A549 (cell line): ENCODE measurements around the gene LHFPL2. TPM values are rescaled to one million over a fixed set of nuclear protein-coding genes. Genes with fewer than 3 reads are reported as not detected.
A peak's percentile ranks its signal among the peaks of the same experiment; 100 is the strongest.

Experiments used
- ATAC-seq, 2 experiments: fragments of 200-7000 bp in 1 of 2; fragments of >200 bp in 1 of 2; cut with Nextera tagmentation in 1 of 2; cut with Tn5 transposase in 1 of 2; 3 replicates each; pipeline versions ENCODE4 v1.8.0 to v1.9.1; 2018 to 2020; ENCODE audit warnings: mild to moderate bottlenecking in 1 of 2, moderate library complexity in 1 of 2
- CTCF ChIA-PET: fragments of 300-600 bp; sonication (Branson Sonifier 250); formaldehyde crosslinking; extraction: SDS; loops from one replicate; lab custom pipeline; 2021; ENCODE audit warnings: antibody characterized with exemption, inconsistent platforms; lab: Yijun Ruan, JAX
- POLR2A ChIA-PET: fragments of 350-600 bp; formaldehyde crosslinking; extraction: SDS; loops from one replicate; lab custom pipeline; 2021; ENCODE audit warnings: antibody characterized with exemption, inconsistent platforms; lab: Yijun Ruan, JAX
- DNase-seq, 2 experiments: peaks; one replicate each; pipeline versions ENCODE4 v3.0.0 to v3.0.0-alpha.2; 2011 to 2016; ENCODE audit warnings: low read depth in 1 of 2, low spot score in 1 of 2
- FAIRE-seq: peaks from 2 replicates; lab custom pipeline; 2011; peaks lifted over from hg19 to GRCh38; lab: Jason Lieb, UNC
- H3K27ac ChIP-seq, 2 experiments: fragments of >200 bp; sonication (Bioruptor Twin); formaldehyde crosslinking; 3 replicates each; pipeline ENCODE4 v1.5.1; 2016 to 2017
- H3K4me1 ChIP-seq: fragments of >200 bp; sonication (Bioruptor Twin); formaldehyde crosslinking; 3 replicates; pipeline ENCODE4 v1.6.1; 2016
- H3K4me2 ChIP-seq: fragments of >200 bp; sonication (Bioruptor Twin); formaldehyde crosslinking; 3 replicates; pipeline ENCODE4 v1.6.1; 2016
- H3K4me3 ChIP-seq: fragments of >200 bp; sonication (Bioruptor Twin); formaldehyde crosslinking; 3 replicates; pipeline ENCODE4 v1.5.1; 2016
- H3K9me3 ChIP-seq: fragments of >200 bp; sonication (Bioruptor Twin); formaldehyde crosslinking; 3 replicates; pipeline ENCODE4 v1.6.1; 2016
- CHD2 ChIP-seq: fragments of 150-350 bp; IDR thresholded peaks from 2 replicates; pipeline ENCODE4 v1.6.1; 2014; ENCODE audit warnings: low read length; ENCODE audit not compliant: partially characterized antibody
- CHD4 ChIP-seq: fragments of 200-600 bp; sonication (generic); IDR thresholded peaks from 2 replicates; pipeline ENCODE4 v1.6.1; 2016; ENCODE audit warnings: antibody characterized with exemption, mild to moderate bottlenecking, borderline replicate concordance
- EP300 ChIP-seq, 2 experiments: fragments of >200 bp; sonication (Bioruptor Twin); formaldehyde crosslinking; IDR thresholded peaks; 2 replicates in 1 of 2; 3 replicates in 1 of 2; pipeline ENCODE4 v1.6.1; 2016 to 2017
- FOSB ChIP-seq: fragments of 250-450 bp; sonication (Bioruptor Pico); IDR thresholded peaks from 2 replicates; pipeline ENCODE4 v1.5.0; 2020; ENCODE audit warnings: mild to moderate bottlenecking, moderate library complexity
- FOSL2 ChIP-seq, 2 experiments: fragments of 450-650 bp in 1 of 2; fragments of >200 bp in 1 of 2; sonication (Bioruptor Twin) in 1 of 2; formaldehyde crosslinking; IDR thresholded peaks; 2 replicates each; pipeline versions ENCODE4 v1.5.0 to v1.6.1; 2016 to 2020; ENCODE audit warnings: mild to moderate bottlenecking in 1 of 2, moderate library complexity in 1 of 2
- HDAC2 ChIP-seq: fragments of 200-600 bp; sonication (generic); IDR thresholded peaks from 2 replicates; pipeline ENCODE4 v1.6.1; 2016
- HEYL ChIP-seq: fragments of 250-450 bp; sonication (Bioruptor Pico); IDR thresholded peaks from 2 replicates; pipeline ENCODE4 v1.8.0; 2021; ENCODE audit warnings: mild to moderate bottlenecking, moderate library complexity
- HOXB5 ChIP-seq: fragments of 250-450 bp; sonication (Bioruptor Pico); IDR thresholded peaks from 2 replicates; pipeline ENCODE4 v1.5.0; 2020; ENCODE audit warnings: mild to moderate bottlenecking, moderate library complexity
- JUNB ChIP-seq: fragments of >200 bp; sonication (Bioruptor Twin); formaldehyde crosslinking; IDR thresholded peaks from 2 replicates; pipeline ENCODE4 v1.6.1; 2016
- KDM1A ChIP-seq: fragments of 200-600 bp; sonication (generic); IDR thresholded peaks from 2 replicates; pipeline ENCODE4 v1.6.1; 2016; ENCODE audit warnings: low read depth, mild to moderate bottlenecking
- MAFK ChIP-seq: fragments of 450-650 bp; IDR thresholded peaks from 2 replicates; pipeline ENCODE4 v1.6.1; 2014; ENCODE audit not compliant: partially characterized antibody
- MAZ ChIP-seq: fragments of 150-350 bp; IDR thresholded peaks from 2 replicates; pipeline ENCODE4 v1.6.1; 2014; ENCODE audit warnings: antibody characterized with exemption, low read depth, low read length, borderline replicate concordance
- MYC ChIP-seq: IDR thresholded peaks from 2 replicates; pipeline ENCODE4 v1.6.1; 2012; ENCODE audit warnings: mild to moderate bottlenecking, inconsistent platforms, low read length, improper control_type of control experiment, borderline replicate concordance
- NPAS2 ChIP-seq: fragments of 250-450 bp; sonication (Bioruptor Pico); IDR thresholded peaks from 2 replicates; pipeline ENCODE4 v1.8.0; 2022; ENCODE audit warnings: mild to moderate bottlenecking, moderate library complexity, borderline replicate concordance
- RAD21 ChIP-seq, 2 experiments: fragments of >200 bp in 1 of 2; sonication (Bioruptor Twin) in 1 of 2; formaldehyde crosslinking in 1 of 2; IDR thresholded peaks in 1 of 2; conservative IDR thresholded peaks in 1 of 2; 2 replicates in 1 of 2; 3 replicates in 1 of 2; pipeline ENCODE4 v1.6.1; 2012 to 2018; ENCODE audit warnings: inconsistent platforms in 1 of 2
- RCOR1 ChIP-seq: fragments of 150-350 bp; IDR thresholded peaks from 2 replicates; pipeline ENCODE4 v1.6.1; 2014; ENCODE audit warnings: antibody characterized with exemption, low read length, low read depth
- RFX5 ChIP-seq: fragments of 450-650 bp; IDR thresholded peaks from 2 replicates; pipeline ENCODE4 v1.7.1; 2014; ENCODE audit warnings: antibody characterized with exemption, mild to moderate bottlenecking, moderate library complexity
- SMC3 ChIP-seq: fragments of >200 bp; sonication (Bioruptor Twin); formaldehyde crosslinking; IDR thresholded peaks from 3 replicates; pipeline ENCODE4 v1.6.1; 2018; ENCODE audit warnings: inconsistent platforms
- SREBF2 ChIP-seq: fragments of 450-650 bp; IDR thresholded peaks from 2 replicates; pipeline ENCODE4 v1.6.1; 2014; ENCODE audit warnings: mild to moderate bottlenecking, moderate library complexity
- ZFP36 ChIP-seq: fragments of 450-650 bp; IDR thresholded peaks from 2 replicates; pipeline ENCODE4 v1.6.1; 2014; ENCODE audit warnings: borderline replicate concordance; ENCODE audit not compliant: partially characterized antibody
- ZSCAN20 ChIP-seq: fragments of 250-450 bp; sonication (Bioruptor Pico); IDR thresholded peaks from 2 replicates; pipeline ENCODE4 v1.8.0; 2022; ENCODE audit warnings: mild to moderate bottlenecking, moderate library complexity
- WGBS: methylation state at CpG from one replicate; pipeline ENCODE4 v1.1.6; 2017; ENCODE audit errors: missing lambda C conversion rate; 5-methylcytosine and 5-hydroxymethylcytosine counted together
- polyA plus RNA-seq, 4 experiments: library from polyadenylated mRNA; depleted of rRNA in 3 of 4; stranded (reverse); fragments of >200 nt; fragmentation: RNase III in 1 of 4; extraction: RNeasy Plus Mini Kit Qiagen cat#74134 plus additional on column Dnase treatment in 1 of 4; gene quantifications; 2 replicates in 3 of 4; 3 replicates in 1 of 4; pipeline ENCODE4 v1.2.3, GENCODE V29; 2011 to 2017
- TF ChIP-seq, protein P1 (sequence below): fragments of 250-450 bp; sonication (Bioruptor Pico); IDR thresholded peaks from 2 replicates; pipeline ENCODE4 v1.5.0; 2020; ENCODE audit warnings: low read depth, mild to moderate bottlenecking, moderate library complexity
- TF ChIP-seq, protein P2 (sequence below): fragments of >200 bp; sonication (Bioruptor Twin); formaldehyde crosslinking; IDR thresholded peaks from 3 replicates; pipeline ENCODE4 v1.5.1; 2016
- TF ChIP-seq, protein P3 (sequence below): fragments of 250-450 bp; sonication (Bioruptor Pico); IDR thresholded peaks from 2 replicates; pipeline ENCODE4 v1.5.0; 2021; ENCODE audit warnings: mild to moderate bottlenecking, moderate library complexity, borderline replicate concordance
- TF ChIP-seq, protein P4 (sequence below): IDR thresholded peaks from 2 replicates; pipeline ENCODE4 v1.6.1; 2012

Gene LHFPL2
- polyA plus RNA-seq, 2 of the 4 experiments (the other 2 are of a cell fraction): 24.9 to 41.7 TPM

DNA sequence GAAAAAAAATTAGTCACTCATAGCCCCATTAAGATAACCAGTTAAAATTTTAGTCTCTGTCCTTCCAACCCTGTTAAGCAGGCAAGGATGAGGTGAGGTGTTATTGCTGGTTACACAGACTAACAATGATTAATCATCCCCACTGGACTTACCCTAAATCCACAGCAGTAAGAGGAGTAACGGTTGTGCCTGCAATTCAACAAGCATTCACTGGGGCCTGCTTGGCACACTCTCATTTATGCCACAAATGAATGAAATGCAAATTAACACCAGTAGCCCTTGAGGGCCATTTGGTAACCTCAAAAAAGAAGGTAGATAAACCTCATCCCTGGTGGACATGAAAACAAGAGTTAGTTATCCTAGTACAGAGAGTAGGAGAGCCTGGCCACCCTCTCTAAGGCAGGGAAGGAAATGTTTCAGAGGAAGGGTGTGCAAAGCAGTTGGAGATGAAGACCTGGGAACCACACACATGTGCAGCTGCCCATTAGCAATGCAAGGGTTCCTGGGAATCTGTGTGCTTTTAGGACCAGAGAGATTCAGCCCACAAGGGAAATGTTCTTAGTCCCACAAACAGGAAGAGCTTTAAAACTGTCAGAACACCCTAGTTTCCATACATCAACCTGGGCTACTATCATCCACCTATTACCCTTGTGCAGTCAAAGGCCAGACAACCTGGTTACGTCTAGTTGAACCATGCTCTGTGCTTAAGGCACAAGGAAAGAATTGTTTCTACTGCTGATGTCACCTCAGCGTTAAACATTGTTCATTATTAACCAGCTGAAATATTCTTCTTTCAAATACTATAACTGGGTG lies 7.7 kb downstream of the LHFPL2 start:
- Histone ChIP-seq H3K27ac (peak overlapping the region; percentile 66 to 77), H3K4me2 (peak overlapping the region; percentile 72), H3K9me3 (no peaks in the 10 kb centered on the region), H3K4me1 (peaks cover 92% of the 10 kb centered on the region), H3K4me3 (no peak overlapping the region)
- peak; percentile 60 to 64; a peak in 4 of 6 replicates for ATAC-seq
- 0 out of 2 replicates have a peak, but pooled peaks have one; percentile 32 for TF ChIP-seq MYC
- TF ChIP-seq ZFP36: no peak
- TF ChIP-seq FOSB: no peak
- no peak for TF ChIP-seq SREBF2
- TF ChIP-seq RAD21 (conservative IDR thresholded peaks at IDR 0.05 in 1 of 2, IDR thresholded peaks at IDR 0.05 in 1 of 2): no peak
- TF ChIP-seq MAZ: no peak
- TF ChIP-seq, protein P1, sequence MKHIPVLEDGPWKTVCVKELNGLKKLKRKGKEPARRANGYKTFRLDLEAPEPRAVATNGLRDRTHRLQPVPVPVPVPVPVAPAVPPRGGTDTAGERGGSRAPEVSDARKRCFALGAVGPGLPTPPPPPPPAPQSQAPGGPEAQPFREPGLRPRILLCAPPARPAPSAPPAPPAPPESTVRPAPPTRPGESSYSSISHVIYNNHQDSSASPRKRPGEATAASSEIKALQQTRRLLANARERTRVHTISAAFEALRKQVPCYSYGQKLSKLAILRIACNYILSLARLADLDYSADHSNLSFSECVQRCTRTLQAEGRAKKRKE (CRISPR knock-in tag): no peak
- TF ChIP-seq RFX5: no peak
- DNase-seq: peak; percentile 48 to 55
- WGBS: 3% methylated on average over 3 of the region's 3 CpGs
- POLR2A ChIA-PET: no interaction called here
- FAIRE-seq: no peak
- CTCF ChIA-PET: interaction anchor here (1.1 kb wide), 1 partner anchor 39 kb away, joined by 4 read pairs; no protein-coding TSS in a partner anchor

DNA sequence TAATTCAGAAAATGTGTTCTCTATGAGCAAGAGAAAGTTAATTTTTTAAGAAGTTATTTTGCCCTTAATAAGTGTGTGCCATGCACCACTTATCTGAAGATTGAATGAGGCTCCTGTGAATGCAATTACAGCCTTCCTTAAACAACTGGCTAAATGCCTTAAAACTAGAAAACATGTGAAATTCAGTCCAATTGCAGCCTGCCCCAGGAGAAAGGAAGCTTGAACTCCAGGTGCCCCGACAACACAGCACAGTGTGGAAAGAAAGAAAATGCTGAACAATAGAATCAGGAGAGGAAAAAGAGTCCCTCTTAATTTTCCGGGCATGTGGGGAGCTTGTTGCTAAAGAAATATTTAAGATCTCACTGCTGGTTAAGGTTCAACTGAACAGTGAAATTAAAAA lies 8.8 kb downstream of the LHFPL2 start:
- Histone ChIP-seq H3K27ac (peak overlapping the region; percentile 66 to 77; a peak in 5 of 6 replicates), H3K4me3 (no peak overlapping the region), H3K4me2 (peak overlapping the region; percentile 72), H3K9me3 (no peaks in the 10 kb centered on the region), H3K4me1 (peaks cover 86% of the 10 kb centered on the region)
- ATAC-seq (no peak), FAIRE-seq (no peak), DNase-seq (no peak)
- ChIA-PET POLR2A (no interaction called here), CTCF (interaction anchor here (1.1 to 1.8 kb wide), 2 partner anchors 38 to 106 kb away, joined by 4 to 5 read pairs; no protein-coding TSS in a partner anchor)
- TF ChIP-seq, protein P1 (CRISPR knock-in tag): no peak
- WGBS: 84% methylated on average over 2 of the region's 2 CpGs

DNA sequence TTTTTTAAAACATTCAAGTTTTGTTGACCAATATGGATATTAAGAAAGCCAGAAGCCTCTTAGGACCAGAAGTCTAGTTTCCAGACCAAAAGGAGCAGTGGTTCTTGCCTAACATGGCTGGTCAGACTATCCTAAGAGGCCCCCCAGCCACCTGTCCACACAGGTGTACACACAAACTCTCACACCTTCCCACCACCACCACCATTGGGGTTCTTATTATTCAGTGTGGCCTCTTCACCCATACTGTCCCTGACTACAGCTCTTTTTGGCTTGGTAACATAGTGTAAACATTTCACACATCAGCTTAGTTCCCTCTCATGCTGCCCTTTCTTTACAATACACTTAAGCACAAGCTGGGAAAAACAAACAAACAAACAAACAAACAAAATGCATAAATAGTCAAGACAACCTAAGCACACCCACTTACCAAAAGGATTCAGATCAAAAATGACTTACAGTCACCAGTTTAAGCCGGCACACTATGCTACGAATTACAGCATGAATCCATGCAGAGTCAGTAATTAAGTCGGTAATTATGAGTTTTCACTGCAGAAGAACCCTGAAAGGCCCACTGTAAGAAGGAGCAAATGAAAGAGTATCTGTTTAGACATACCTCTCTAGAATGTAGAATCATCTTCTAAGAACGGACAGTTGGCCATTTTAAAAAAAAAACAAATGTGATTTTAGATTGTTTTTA lies 9.5 kb downstream of the LHFPL2 start:
- Histone ChIP-seq H3K4me2 (peak overlapping the region; percentile 72), H3K4me3 (no peak overlapping the region), H3K9me3 (no peaks in the 10 kb centered on the region), H3K27ac (peak overlapping the region; percentile 68 to 77), H3K4me1 (peaks cover 86% of the 10 kb centered on the region)
- FAIRE-seq: no peak
- TF ChIP-seq, protein P2, sequence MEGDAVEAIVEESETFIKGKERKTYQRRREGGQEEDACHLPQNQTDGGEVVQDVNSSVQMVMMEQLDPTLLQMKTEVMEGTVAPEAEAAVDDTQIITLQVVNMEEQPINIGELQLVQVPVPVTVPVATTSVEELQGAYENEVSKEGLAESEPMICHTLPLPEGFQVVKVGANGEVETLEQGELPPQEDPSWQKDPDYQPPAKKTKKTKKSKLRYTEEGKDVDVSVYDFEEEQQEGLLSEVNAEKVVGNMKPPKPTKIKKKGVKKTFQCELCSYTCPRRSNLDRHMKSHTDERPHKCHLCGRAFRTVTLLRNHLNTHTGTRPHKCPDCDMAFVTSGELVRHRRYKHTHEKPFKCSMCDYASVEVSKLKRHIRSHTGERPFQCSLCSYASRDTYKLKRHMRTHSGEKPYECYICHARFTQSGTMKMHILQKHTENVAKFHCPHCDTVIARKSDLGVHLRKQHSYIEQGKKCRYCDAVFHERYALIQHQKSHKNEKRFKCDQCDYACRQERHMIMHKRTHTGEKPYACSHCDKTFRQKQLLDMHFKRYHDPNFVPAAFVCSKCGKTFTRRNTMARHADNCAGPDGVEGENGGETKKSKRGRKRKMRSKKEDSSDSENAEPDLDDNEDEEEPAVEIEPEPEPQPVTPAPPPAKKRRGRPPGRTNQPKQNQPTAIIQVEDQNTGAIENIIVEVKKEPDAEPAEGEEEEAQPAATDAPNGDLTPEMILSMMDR: no peak
- TF ChIP-seq HDAC2 (no peak), JUNB (no peak), FOSL2 (IDR thresholded peaks at IDR 0.05) (no peak), FOSL2 (CRISPR knock-in tag; IDR thresholded peaks at IDR 0.05) (no peak), KDM1A (no peak), SMC3 (no peak), MAFK (no peak), NPAS2 (no peak), CHD2 (no peak), EP300 (IDR thresholded peaks at IDR 0.05) (no peak), ZSCAN20 (CRISPR knock-in tag) (no peak), HOXB5 (CRISPR knock-in tag) (no peak), HEYL (CRISPR knock-in tag) (no peak), RCOR1 (no peak), CHD4 (no peak)
- TF ChIP-seq, protein P3, sequence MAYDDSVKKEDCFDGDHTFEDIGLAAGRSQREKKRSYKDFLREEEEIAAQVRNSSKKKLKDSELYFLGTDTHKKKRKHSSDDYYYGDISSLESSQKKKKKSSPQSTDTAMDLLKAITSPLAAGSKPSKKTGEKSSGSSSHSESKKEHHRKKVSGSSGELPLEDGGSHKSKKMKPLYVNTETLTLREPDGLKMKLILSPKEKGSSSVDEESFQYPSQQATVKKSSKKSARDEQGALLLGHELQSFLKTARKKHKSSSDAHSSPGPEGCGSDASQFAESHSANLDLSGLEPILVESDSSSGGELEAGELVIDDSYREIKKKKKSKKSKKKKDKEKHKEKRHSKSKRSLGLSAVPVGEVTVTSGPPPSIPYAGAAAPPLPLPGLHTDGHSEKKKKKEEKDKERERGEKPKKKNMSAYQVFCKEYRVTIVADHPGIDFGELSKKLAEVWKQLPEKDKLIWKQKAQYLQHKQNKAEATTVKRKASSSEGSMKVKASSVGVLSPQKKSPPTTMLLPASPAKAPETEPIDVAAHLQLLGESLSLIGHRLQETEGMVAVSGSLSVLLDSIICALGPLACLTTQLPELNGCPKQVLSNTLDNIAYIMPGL (CRISPR knock-in tag): no peak
- TF ChIP-seq, protein P4, sequence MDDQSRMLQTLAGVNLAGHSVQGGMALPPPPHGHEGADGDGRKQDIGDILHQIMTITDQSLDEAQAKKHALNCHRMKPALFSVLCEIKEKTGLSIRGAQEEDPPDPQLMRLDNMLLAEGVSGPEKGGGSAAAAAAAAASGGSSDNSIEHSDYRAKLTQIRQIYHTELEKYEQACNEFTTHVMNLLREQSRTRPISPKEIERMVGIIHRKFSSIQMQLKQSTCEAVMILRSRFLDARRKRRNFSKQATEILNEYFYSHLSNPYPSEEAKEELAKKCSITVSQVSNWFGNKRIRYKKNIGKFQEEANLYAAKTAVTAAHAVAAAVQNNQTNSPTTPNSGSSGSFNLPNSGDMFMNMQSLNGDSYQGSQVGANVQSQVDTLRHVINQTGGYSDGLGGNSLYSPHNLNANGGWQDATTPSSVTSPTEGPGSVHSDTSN: no peak
- no peak for DNase-seq
- 88% methylated on average over 4 of the region's 4 CpGs for WGBS
- ChIA-PET POLR2A (interaction anchor here (1.4 kb wide), 1 partner anchor 10 kb away, joined by 8 read pairs; the partner anchor contains the start of gene LHFPL2), CTCF (interaction anchor here (0.8 to 1.8 kb wide), 4 partner anchors 8 to 106 kb away, joined by 3 to 5 read pairs (median 4); no protein-coding TSS in a partner anchor)
- 0 out of 6 replicates have a peak, but pooled peaks of 1 of the 2 experiments have one; percentile 5 for ATAC-seq
